HEK293 (cell line): ENCODE results near the gene IRF6.

ENCODE experiments used
- CTCF ChIA-PET: fragments of 350-600 bp; formaldehyde crosslinking; extraction: SDS; loops from one replicate; lab custom pipeline; 2021; ENCODE audit warnings: antibody characterized with exemption; lab: Yijun Ruan, JAX
- POLR2A ChIA-PET: fragments of 300-600 bp; formaldehyde crosslinking; extraction: SDS; loops from one replicate; lab custom pipeline; 2020; ENCODE audit warnings: antibody characterized with exemption, inconsistent platforms; lab: Yijun Ruan, JAX
- H3K27ac ChIP-seq: fragments of 200-500 bp; sonication (Bioruptor generic); 2 replicates; pipeline ENCODE4 v1.5.1; 2014; ENCODE audit warnings: low read depth, low read length, control low read depth, inconsistent platforms; ENCODE audit errors: extremely low read depth
- H3K36me3 ChIP-seq, 2 experiments: fragments of 200-500 bp in 1 of 2; sonication (Bioruptor generic) in 1 of 2; 1 replicate in 1 of 2; 2 replicates in 1 of 2; pipeline ENCODE4 v1.5.1; 2014 to 2017; ENCODE audit warnings: inconsistent platforms in 2 of 2, low read length in 2 of 2; ENCODE audit not compliant: control insufficient read depth in 2 of 2, insufficient read depth in 1 of 2
- H3K4me1 ChIP-seq: fragments of 200-500 bp; sonication (Bioruptor generic); 2 replicates; pipeline ENCODE4 v1.5.1; 2014; ENCODE audit warnings: mild to moderate bottlenecking, low read length, inconsistent platforms; ENCODE audit not compliant: control insufficient read depth, insufficient read depth
- H3K4me3 ChIP-seq: 2 replicates; pipeline ENCODE4 v1.5.1; 2011; ENCODE audit warnings: low read depth, mild to moderate bottlenecking, control low read depth, low read length, moderate library complexity
- H3K9me3 ChIP-seq: fragments of 200-500 bp; sonication (Bioruptor generic); 2 replicates; pipeline ENCODE4 v1.5.1; 2014; ENCODE audit warnings: low read depth, low read length, inconsistent platforms; ENCODE audit not compliant: control insufficient read depth, insufficient read depth
- BCL6B ChIP-seq: fragments of 450-650 bp; formaldehyde crosslinking; IDR thresholded peaks from 2 replicates; pipeline ENCODE4 v1.5.1; 2017; ENCODE audit warnings: missing biosample characterization, missing genetic modification characterization
- HIC1 ChIP-seq: fragments of 450-650 bp; formaldehyde crosslinking; IDR thresholded peaks from 2 replicates; pipeline ENCODE4 v1.5.1; 2016; ENCODE audit warnings: missing biosample characterization, missing genetic modification characterization
- HOXD13 ChIP-seq: sonication (generic); formaldehyde crosslinking; IDR thresholded peaks from 2 replicates; pipeline ENCODE4 v1.8.0; 2022; ENCODE audit warnings: missing genetic modification reagents, borderline replicate concordance
- KLF9 ChIP-seq: fragments of 450-650 bp; formaldehyde crosslinking; IDR thresholded peaks from 2 replicates; pipeline ENCODE4 v1.5.1; 2016; ENCODE audit warnings: missing biosample characterization, missing genetic modification characterization, low read depth
- PRDM6 ChIP-seq: fragments of 450-650 bp; formaldehyde crosslinking; IDR thresholded peaks from 2 replicates; pipeline ENCODE4 v1.5.1; 2017; ENCODE audit warnings: missing biosample characterization, missing genetic modification characterization
- SCRT1 ChIP-seq: fragments of 450-650 bp; formaldehyde crosslinking; IDR thresholded peaks from 2 replicates; pipeline ENCODE4 v1.5.1; 2016; ENCODE audit warnings: missing biosample characterization, missing genetic modification characterization, borderline replicate concordance
- TRIM28 ChIP-seq: IDR thresholded peaks from 2 replicates; pipeline ENCODE4 v1.6.1; 2011; ENCODE audit warnings: low read length, control low read depth, borderline replicate concordance
- ZBTB21 ChIP-seq: fragments of 450-650 bp; formaldehyde crosslinking; IDR thresholded peaks from 2 replicates; pipeline ENCODE4 v1.5.1; 2017; ENCODE audit warnings: missing biosample characterization, missing genetic modification characterization
- ZNF112 ChIP-seq: fragments of 450-650 bp; formaldehyde crosslinking; IDR thresholded peaks from 2 replicates; pipeline ENCODE4 v1.5.0; 2017; ENCODE audit warnings: missing biosample characterization, missing genetic modification characterization
- ZNF121 ChIP-seq: fragments of 450-650 bp; formaldehyde crosslinking; IDR thresholded peaks from 2 replicates; pipeline ENCODE4 v1.5.1; 2016; ENCODE audit warnings: missing biosample characterization, missing genetic modification characterization
- ZNF133 ChIP-seq: fragments of 450-650 bp; formaldehyde crosslinking; IDR thresholded peaks from 2 replicates; pipeline ENCODE4 v1.5.1; 2016; ENCODE audit warnings: missing biosample characterization, missing genetic modification characterization
- ZNF148 ChIP-seq: fragments of 450-650 bp; formaldehyde crosslinking; IDR thresholded peaks from 2 replicates; pipeline ENCODE4 v1.5.0; 2017; ENCODE audit warnings: missing biosample characterization, missing genetic modification characterization, borderline replicate concordance
- ZNF214 ChIP-seq: fragments of 450-650 bp; formaldehyde crosslinking; IDR thresholded peaks from 2 replicates; pipeline ENCODE4 v1.5.1; 2017; ENCODE audit warnings: missing biosample characterization, mild to moderate bottlenecking, missing genetic modification characterization, borderline replicate concordance
- ZNF221 ChIP-seq: fragments of 450-650 bp; formaldehyde crosslinking; IDR thresholded peaks from 2 replicates; pipeline ENCODE4 v1.5.1; 2017; ENCODE audit warnings: missing biosample characterization, missing genetic modification characterization, borderline replicate concordance
- ZNF248 ChIP-seq: fragments of 450-650 bp; formaldehyde crosslinking; IDR thresholded peaks from 2 replicates; pipeline ENCODE4 v1.5.1; 2017; ENCODE audit warnings: missing biosample characterization, missing genetic modification characterization
- ZNF423 ChIP-seq: fragments of 450-650 bp; formaldehyde crosslinking; IDR thresholded peaks from 2 replicates; pipeline ENCODE4 v1.5.1; 2016; ENCODE audit warnings: missing biosample characterization, missing genetic modification characterization
- ZNF48 ChIP-seq: fragments of 450-650 bp; formaldehyde crosslinking; IDR thresholded peaks from 2 replicates; pipeline ENCODE4 v1.5.1; 2016; ENCODE audit warnings: missing biosample characterization, missing genetic modification characterization
- ZNF585B ChIP-seq: fragments of 450-650 bp; formaldehyde crosslinking; IDR thresholded peaks from 2 replicates; pipeline ENCODE4 v1.5.1; 2016; ENCODE audit warnings: missing biosample characterization, missing genetic modification characterization
- ZNF670 ChIP-seq: fragments of 450-650 bp; formaldehyde crosslinking; IDR thresholded peaks from 2 replicates; pipeline ENCODE4 v1.5.1; 2016; ENCODE audit warnings: missing biosample characterization, missing genetic modification characterization, low read depth
- ZNF777 ChIP-seq: fragments of 450-650 bp; formaldehyde crosslinking; IDR thresholded peaks from 2 replicates; pipeline ENCODE4 v1.5.1; 2017; ENCODE audit warnings: missing biosample characterization, missing genetic modification characterization, borderline replicate concordance
- ZNF785 ChIP-seq: fragments of 450-650 bp; formaldehyde crosslinking; IDR thresholded peaks from 2 replicates; pipeline ENCODE4 v1.5.1; 2016; ENCODE audit warnings: missing biosample characterization, missing genetic modification characterization
- ZNF791 ChIP-seq: fragments of 450-650 bp; formaldehyde crosslinking; IDR thresholded peaks from 2 replicates; pipeline ENCODE4 v1.5.1; 2016; ENCODE audit warnings: missing biosample characterization, missing genetic modification characterization
- ZSCAN18 ChIP-seq: fragments of 450-650 bp; formaldehyde crosslinking; IDR thresholded peaks from 2 replicates; pipeline ENCODE4 v1.5.1; 2016; ENCODE audit warnings: missing biosample characterization, missing genetic modification characterization

Gene IRF6

GRCh38 chr1:209778102-209778501, 27.8 kb downstream of the IRF6 start:
- Histone ChIP-seq H3K27ac (no peak overlapping the region), H3K36me3 (peaks cover 0 to 21% of the 10 kb centered on the region in 2 experiments; a peak in 1 of 3 replicates), H3K4me3 (no peak overlapping the region), H3K9me3 (no peaks in the 10 kb centered on the region), H3K4me1 (no peaks in the 10 kb centered on the region)
- ChIA-PET POLR2A (no interaction called here), CTCF (interaction anchor here (0.6 to 2.8 kb wide), 2 partner anchors 46 to 84 kb away, joined by 3 to 8 read pairs; no protein-coding TSS in a partner anchor)
- no peak for TF ChIP-seq SCRT1 (tag by site-specific recombination)
- TF ChIP-seq TRIM28 = no peak

- Histone ChIP-seq H3K4me1 (no peaks in the 10 kb centered on the region), H3K9me3 (no peaks in the 10 kb centered on the region), H3K36me3 (peaks cover 0 to 15% of the 10 kb centered on the region in 2 experiments; a peak in 1 of 3 replicates), H3K27ac (no peak overlapping the region), H3K4me3 (no peak overlapping the region)
- TF ChIP-seq BCL6B (tag by site-specific recombination) = no peak
- TF ChIP-seq ZNF785 (tag by site-specific recombination) = no peak
- ChIA-PET CTCF (no interaction called here), POLR2A (no interaction called here)
These were observed 28.4 kb downstream of the IRF6 start for GRCh38 chr1:209777587-209777986.

- no peak overlapping the region for H3K4me3 ChIP-seq
- H3K9me3 ChIP-seq = no peaks in the 10 kb centered on the region
- peaks cover 0 to 3% of the 10 kb centered on the region in 2 experiments; a peak in 1 of 3 replicates for H3K36me3 ChIP-seq
- no peaks in the 10 kb centered on the region for H3K4me1 ChIP-seq
- no peak overlapping the region for H3K27ac ChIP-seq
- ChIA-PET POLR2A (interaction anchor here (3.2 kb wide), 1 partner anchor 8 kb away, joined by 12 read pairs; the partner anchor contains the start of gene C1orf74), CTCF (interaction anchor here (1.3 kb wide), 1 partner anchor 47 kb away, joined by 3 read pairs; no protein-coding TSS in a partner anchor)
- no peak for TF ChIP-seq ZNF777
- TF ChIP-seq HIC1 (tag by site-specific recombination) = no peak
- TF ChIP-seq ZNF133 (tag by site-specific recombination) = no peak
- no peak for TF ChIP-seq ZNF48 (tag by site-specific recombination)
- no peak for TF ChIP-seq ZNF670 (tag by site-specific recombination)
- no peak for TF ChIP-seq ZNF423 (tag by site-specific recombination)
- no peak for TF ChIP-seq ZNF248 (tag by site-specific recombination)
- no peak for TF ChIP-seq ZNF112
- no peak for TF ChIP-seq ZNF791 (tag by site-specific recombination)
- no peak for TF ChIP-seq ZNF121 (tag by site-specific recombination)
- TF ChIP-seq PRDM6 (tag by site-specific recombination) = no peak
- TF ChIP-seq ZBTB21 = no peak
- no peak for TF ChIP-seq ZNF585B (tag by site-specific recombination)
- TF ChIP-seq HOXD13 (CRISPR knock-in tag) = no peak
- no peak for TF ChIP-seq ZNF221 (tag by site-specific recombination)
- TF ChIP-seq ZNF148 = no peak
- TF ChIP-seq KLF9 (tag by site-specific recombination) = no peak
- TF ChIP-seq ZSCAN18 (tag by site-specific recombination) = no peak
- no peak for TF ChIP-seq ZNF214 (tag by site-specific recombination)
These were observed 30.3 kb downstream of the IRF6 start for GRCh38 chr1:209775678-209776077.
